PC-9 (cell line): ENCODE measurements around the gene IFITM5. TPM values are rescaled to one million over a fixed set of nuclear protein-coding genes. Genes with fewer than 3 reads are reported as not detected.
A peak's percentile ranks its signal among the peaks of the same experiment; 100 is the strongest.
"Not testable (repeated sequence)": the region's sequence is repeated elsewhere in the genome, so short reads cannot be mapped to it uniquely, and the experiment has no call there.

Experiments
- BruUV-seq: library from RNA; stranded (reverse); fragments of 400-500 nt; replicated peaks from 2 replicates; lab custom pipeline; 2021; lab: Mats Ljungman, UMichigan
- CTCF ChIA-PET: fragments of 300-600 bp; sonication (Branson Sonifier 250); formaldehyde crosslinking; loops from one replicate; lab custom pipeline; 2022; ENCODE audit warnings: antibody characterized with exemption; lab: Charles Lee
- POLR2A ChIA-PET: fragments of 300-600 bp; sonication (Branson Sonifier 250); formaldehyde crosslinking; loops from one replicate; lab custom pipeline; 2022; ENCODE audit warnings: antibody characterized with exemption; ENCODE audit not compliant: unreplicated experiment; lab: Charles Lee
- DNase-seq, 2 experiments: peaks; one replicate each; pipeline versions ENCODE4 v3.0.0 to v3.0.0-alpha.2; 2015 to 2022; ENCODE audit warnings: mixed read lengths in 1 of 2
- H2AFZ ChIP-seq: fragments of 200-600 bp; sonication (generic); 2 replicates; pipeline ENCODE4 v1.8.1; 2017; ENCODE audit warnings: antibody characterized with exemption
- H3F3A ChIP-seq: fragments of 200-600 bp; sonication (generic); 2 replicates; pipeline ENCODE4 v1.8.1; 2017; ENCODE audit warnings: antibody characterized with exemption, mild to moderate bottlenecking, low read depth; ENCODE audit not compliant: insufficient read depth
- H3K27ac ChIP-seq: fragments of 200-600 bp; sonication (generic); 2 replicates; pipeline ENCODE4 v1.6.1; 2016; ENCODE audit warnings: mixed run types
- H3K27me3 ChIP-seq: fragments of 200-600 bp; sonication (generic); 2 replicates; pipeline ENCODE4 v1.6.1; 2016; ENCODE audit warnings: low read depth, mixed run types; ENCODE audit not compliant: insufficient read depth
- H3K36me3 ChIP-seq: fragments of 200-600 bp; sonication (generic); 2 replicates; pipeline ENCODE4 v1.6.1; 2016; ENCODE audit warnings: low read depth, mixed run types
- H3K4me1 ChIP-seq: fragments of 200-600 bp; sonication (generic); replicated peaks from 2 replicates; pipeline ENCODE4 v1.6.1; 2016; ENCODE audit warnings: mixed run types; ENCODE audit not compliant: insufficient read depth
- H3K4me2 ChIP-seq: fragments of 200-600 bp; sonication (generic); 2 replicates; pipeline ENCODE4 v1.6.1; 2017; ENCODE audit warnings: mixed run types
- H3K4me3 ChIP-seq: fragments of 200-600 bp; sonication (generic); 2 replicates; pipeline ENCODE4 v1.6.1; 2016; ENCODE audit warnings: mixed run types
- H3K79me2 ChIP-seq: fragments of 200-600 bp; sonication (generic); 2 replicates; pipeline ENCODE4 v1.6.1; 2017; ENCODE audit warnings: low read depth, mixed run types
- H3K9me2 ChIP-seq: fragments of 200-600 bp; sonication (generic); 2 replicates; pipeline ENCODE4 v1.8.1; 2017; ENCODE audit warnings: mild to moderate bottlenecking; ENCODE audit not compliant: insufficient read depth
- H3K9me3 ChIP-seq: fragments of 200-600 bp; sonication (generic); 2 replicates; pipeline ENCODE4 v1.8.1; 2016; ENCODE audit warnings: low read depth; ENCODE audit not compliant: insufficient read depth
- H4K20me1 ChIP-seq: fragments of 200-600 bp; sonication (generic); 2 replicates; pipeline ENCODE4 v1.8.1; 2017; ENCODE audit not compliant: insufficient read depth
- EZH2 ChIP-seq: fragments of 200-600 bp; sonication (generic); IDR thresholded peaks from 2 replicates; pipeline ENCODE4 v1.8.0; 2017; ENCODE audit warnings: antibody characterized with exemption, low read depth
- intact Hi-C: fragments of 100-400 bp; cut with micrococcal nuclease; formaldehyde crosslinking; loops from one replicate; pipeline ENCODE4 v1.10.0; 2022; ENCODE audit not compliant: unreplicated experiment
- total RNA-seq: library from RNA; stranded (reverse); gene quantifications from 2 replicates; pipeline ENCODE4 v1.2.3, GENCODE V29; 2021
- TF ChIP-seq, protein P1 (sequence below): fragments of 200-600 bp; sonication (generic); conservative IDR thresholded peaks from 2 replicates; pipeline ENCODE4 v1.6.1; 2017; ENCODE audit warnings: mixed run types, antibody characterized with exemption, mild to moderate bottlenecking, moderate library complexity

IFITM5 gene
- total RNA-seq, 1 experiment from 2014 or later = not detected

DNA sequence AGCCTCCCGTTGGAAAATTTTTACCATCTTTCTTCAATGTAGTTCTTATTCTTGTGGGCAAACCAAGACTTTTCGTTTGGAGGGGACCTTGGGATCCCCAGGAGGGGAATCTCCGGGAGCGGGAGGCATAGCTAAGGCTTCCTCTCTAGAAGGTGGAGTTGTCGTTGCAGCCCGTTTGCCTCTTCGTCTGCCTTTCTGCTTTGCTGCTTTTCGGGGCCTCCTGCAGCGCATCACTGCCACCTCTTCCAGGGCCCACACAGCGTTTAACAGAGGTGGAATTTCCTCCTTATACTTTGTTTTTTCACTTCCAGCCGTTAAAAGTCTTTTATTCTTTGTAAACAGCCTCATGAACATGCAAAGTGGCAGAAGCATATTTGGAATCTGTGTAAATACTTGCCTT is 24.8 kb upstream of the IFITM5 start:
- no TSS peak for BruUV-seq
- POLR2A ChIA-PET = no interaction called here
- CTCF ChIA-PET = no interaction called here
- Histone ChIP-seq H3K27ac (no peak overlapping the region), H3K4me3 (no peak overlapping the region), H2AFZ (no peak overlapping the region), H3K36me3 (no peaks in the 10 kb centered on the region), H3F3A (no peaks in the 10 kb centered on the region), H3K4me1 (no peaks in the 10 kb centered on the region), H4K20me1 (no peaks in the 10 kb centered on the region), H3K9me2 (no peaks in the 10 kb centered on the region), H3K27me3 (no peaks in the 10 kb centered on the region), H3K4me2 (no peak overlapping the region), H3K9me3 (no peaks in the 10 kb centered on the region), H3K79me2 (no peaks in the 10 kb centered on the region)
- intact Hi-C loops = loop anchor here (5.0 kb wide), 1 partner anchor 33 kb away; no protein-coding TSS in a partner anchor
- no peak for DNase-seq
- TF ChIP-seq, protein P1, sequence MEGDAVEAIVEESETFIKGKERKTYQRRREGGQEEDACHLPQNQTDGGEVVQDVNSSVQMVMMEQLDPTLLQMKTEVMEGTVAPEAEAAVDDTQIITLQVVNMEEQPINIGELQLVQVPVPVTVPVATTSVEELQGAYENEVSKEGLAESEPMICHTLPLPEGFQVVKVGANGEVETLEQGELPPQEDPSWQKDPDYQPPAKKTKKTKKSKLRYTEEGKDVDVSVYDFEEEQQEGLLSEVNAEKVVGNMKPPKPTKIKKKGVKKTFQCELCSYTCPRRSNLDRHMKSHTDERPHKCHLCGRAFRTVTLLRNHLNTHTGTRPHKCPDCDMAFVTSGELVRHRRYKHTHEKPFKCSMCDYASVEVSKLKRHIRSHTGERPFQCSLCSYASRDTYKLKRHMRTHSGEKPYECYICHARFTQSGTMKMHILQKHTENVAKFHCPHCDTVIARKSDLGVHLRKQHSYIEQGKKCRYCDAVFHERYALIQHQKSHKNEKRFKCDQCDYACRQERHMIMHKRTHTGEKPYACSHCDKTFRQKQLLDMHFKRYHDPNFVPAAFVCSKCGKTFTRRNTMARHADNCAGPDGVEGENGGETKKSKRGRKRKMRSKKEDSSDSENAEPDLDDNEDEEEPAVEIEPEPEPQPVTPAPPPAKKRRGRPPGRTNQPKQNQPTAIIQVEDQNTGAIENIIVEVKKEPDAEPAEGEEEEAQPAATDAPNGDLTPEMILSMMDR = no peak
- no peak for TF ChIP-seq EZH2

DNA sequence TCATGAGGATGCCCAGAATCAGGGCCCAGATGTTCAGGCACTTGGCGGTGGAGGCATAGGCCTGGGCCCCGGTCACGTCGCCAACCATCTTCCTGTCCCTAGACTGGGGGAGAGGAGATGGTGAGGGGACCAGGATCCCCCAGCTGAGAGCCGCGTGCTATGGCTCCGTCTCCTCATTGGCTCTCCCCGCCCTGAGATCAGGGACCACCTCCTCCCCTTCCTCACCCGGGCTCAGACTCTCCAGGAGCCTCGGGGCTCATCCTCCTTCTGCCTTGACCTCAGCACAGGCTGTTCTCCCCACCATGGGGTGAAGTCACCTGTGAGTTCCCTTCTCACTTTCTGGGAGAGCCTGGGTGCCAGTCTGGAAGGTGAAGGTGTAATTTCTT is 20.6 kb upstream of the IFITM5 start:
- DNase-seq, POLR2A ChIA-PET, H4K20me1 ChIP-seq, BruUV-seq, H3K4me1 ChIP-seq, H3K36me3 ChIP-seq, CTCF ChIA-PET, H3F3A ChIP-seq, H3K9me2 ChIP-seq, H3K27me3 ChIP-seq, H2AFZ ChIP-seq, H3K27ac ChIP-seq, H3K9me3 ChIP-seq, H3K79me2 ChIP-seq: not testable (repeated sequence)
- Histone ChIP-seq H3K4me2 (peak overlapping the region; percentile 94), H3K4me3 (peak overlapping the region; percentile 70; the same call in 1 of the 2 replicates)
- intact Hi-C loops = loop anchor here (5.0 kb wide), 1 partner anchor 37 kb away; no protein-coding TSS in a partner anchor

DNA sequence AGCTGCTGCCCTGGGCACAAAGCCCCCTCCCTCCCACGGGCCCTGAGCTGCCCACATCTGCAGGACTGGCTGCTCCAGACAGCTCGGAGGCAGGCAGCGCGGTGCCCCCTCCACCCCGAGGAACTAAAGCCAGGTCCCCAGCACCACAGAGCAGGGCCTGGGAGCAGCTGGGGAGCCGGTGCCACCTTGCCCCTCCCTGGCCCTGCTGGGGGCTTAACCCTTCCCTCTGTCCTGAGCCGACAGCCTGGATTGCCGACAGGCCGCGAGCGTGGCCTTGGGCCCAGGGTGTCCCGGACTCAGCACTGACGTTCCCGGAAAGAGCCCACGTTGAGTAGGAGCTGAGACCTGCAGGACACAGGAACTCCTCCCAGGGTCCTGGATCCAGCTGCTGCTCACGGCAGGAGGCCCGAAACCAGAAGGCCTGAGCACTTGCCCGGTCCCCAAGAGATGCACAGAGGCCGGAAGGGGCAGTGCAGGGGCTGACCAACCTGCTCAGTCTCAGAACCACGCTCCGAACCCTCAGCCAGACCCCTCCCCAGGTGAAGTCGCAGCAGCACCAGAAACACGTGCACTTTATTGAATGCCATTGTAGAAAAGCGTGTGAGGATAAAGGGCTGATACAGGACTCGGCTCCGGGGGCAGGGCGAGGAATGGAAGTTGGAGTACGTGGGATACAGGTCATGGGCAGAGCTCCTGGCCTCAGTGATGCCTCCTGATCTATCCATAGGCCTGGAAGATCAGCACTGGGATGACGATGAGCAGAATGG is 20.0 kb upstream of the IFITM5 start:
- H3K36me3 ChIP-seq, BruUV-seq, H3F3A ChIP-seq, intact Hi-C loops, H4K20me1 ChIP-seq, H3K9me3 ChIP-seq, H3K79me2 ChIP-seq, H2AFZ ChIP-seq, H3K4me1 ChIP-seq, H3K27me3 ChIP-seq, H3K27ac ChIP-seq, H3K4me3 ChIP-seq, POLR2A ChIA-PET, CTCF ChIA-PET, DNase-seq, H3K9me2 ChIP-seq: not testable (repeated sequence)
- H3K4me2 ChIP-seq = peak overlapping the region; percentile 40

DNA sequence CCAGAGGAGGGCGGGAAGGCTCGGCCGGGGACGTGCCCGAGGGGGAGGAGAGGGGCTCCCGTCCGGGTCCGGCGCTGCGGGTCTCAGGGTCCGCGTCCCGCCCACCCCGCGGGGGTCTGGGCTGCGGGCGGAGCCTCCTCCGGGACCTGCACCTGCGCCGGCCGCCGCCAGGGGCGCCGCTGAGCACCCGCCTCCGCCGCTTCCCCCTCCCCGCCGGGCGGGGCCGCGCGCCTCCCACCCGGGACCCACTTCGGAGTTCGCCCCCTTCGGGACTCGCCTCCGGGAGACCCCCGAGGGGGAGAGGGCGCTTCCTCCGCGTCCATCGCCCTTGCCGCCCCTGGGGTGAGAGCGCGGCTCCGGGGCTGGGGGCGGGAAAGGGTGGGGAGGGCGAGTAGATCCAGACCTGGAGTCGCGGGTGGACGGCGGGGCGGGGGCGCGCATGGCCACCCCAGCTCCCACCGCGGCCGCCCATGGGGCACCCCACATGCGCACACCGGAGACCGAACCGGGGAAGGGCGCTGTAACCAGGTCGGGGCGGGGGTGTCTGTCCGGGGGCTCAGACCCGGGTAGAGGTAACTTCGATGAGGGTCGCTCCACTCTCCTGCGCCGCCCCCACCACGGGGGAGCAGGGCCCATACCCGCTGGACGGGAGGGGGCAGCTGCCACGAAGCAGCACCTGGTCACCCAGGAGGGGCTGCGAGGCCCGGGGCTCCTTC is 19.2 kb upstream of the IFITM5 start:
- H3K4me1 ChIP-seq, POLR2A ChIA-PET, H3K4me2 ChIP-seq, BruUV-seq, H3K9me2 ChIP-seq, CTCF ChIA-PET, DNase-seq, H3K36me3 ChIP-seq, H3F3A ChIP-seq, H4K20me1 ChIP-seq, H3K27me3 ChIP-seq, H2AFZ ChIP-seq, H3K27ac ChIP-seq, H3K9me3 ChIP-seq, intact Hi-C loops, H3K79me2 ChIP-seq, H3K4me3 ChIP-seq: not testable (repeated sequence)

DNA sequence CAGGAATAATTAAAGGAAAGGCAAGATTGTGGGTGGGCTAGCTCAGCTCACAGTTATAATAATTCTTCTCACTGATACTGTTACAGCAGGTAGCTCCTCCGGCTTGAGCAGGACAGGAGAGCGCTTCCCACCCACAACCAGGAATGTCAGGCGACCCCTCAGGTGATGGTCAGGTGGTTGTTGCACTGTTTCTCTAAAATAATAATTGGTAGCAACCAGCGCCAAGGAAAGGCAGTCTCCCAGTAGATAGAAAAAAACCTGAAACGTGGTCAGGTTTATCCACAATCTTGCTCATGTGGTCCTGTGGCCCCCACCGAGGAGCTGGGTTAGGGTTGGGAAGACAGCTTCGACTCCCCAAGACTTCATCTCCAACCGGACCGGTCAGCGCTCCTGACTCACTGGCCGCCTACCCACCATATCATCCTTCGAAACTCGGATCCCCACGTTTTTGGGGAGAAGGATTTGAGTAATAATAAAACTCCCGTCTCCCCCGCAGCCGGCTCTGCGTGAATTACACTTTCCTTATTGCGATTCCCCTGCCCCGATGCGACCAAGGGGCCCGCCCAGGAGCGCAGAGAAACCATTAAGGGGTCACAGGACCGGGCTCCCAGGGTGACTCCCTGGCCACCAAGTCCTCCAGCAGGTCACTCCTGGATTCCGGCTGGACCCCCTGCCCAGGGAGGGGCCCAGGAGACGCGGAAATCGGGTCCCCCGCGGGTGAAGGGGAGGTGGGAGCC is 18.5 kb upstream of the IFITM5 start:
- not testable (repeated sequence) for H3K4me2 ChIP-seq

More for the DNA sequence above, 18.5 kb upstream of the IFITM5 start:
- H3K9me3 ChIP-seq, DNase-seq, H3K27me3 ChIP-seq, H3K36me3 ChIP-seq, BruUV-seq, H2AFZ ChIP-seq, H3K4me1 ChIP-seq, CTCF ChIA-PET, H3K27ac ChIP-seq, POLR2A ChIA-PET, H3K79me2 ChIP-seq, intact Hi-C loops, H3K9me2 ChIP-seq, H4K20me1 ChIP-seq, H3K4me3 ChIP-seq, H3F3A ChIP-seq: not testable (repeated sequence)
